Transverse colon (tissue), 4 donors: ENCODE results near the gene DENND2A. TPM values are rescaled to one million over a fixed set of nuclear protein-coding genes. Genes with fewer than 3 reads are reported as not detected.

Experiments used
- DNase-seq: peaks from one replicate; pipeline ENCODE4 v3.0.0-alpha.2; 2019
- H3K27ac ChIP-seq, 4 donors: fragments of 200-600 bp; sonication (generic); 2 replicates each; pipeline ENCODE4 v1.5.1; 2016 to 2018; ENCODE audit warnings: inconsistent platforms in 4 of 4
- H3K27me3 ChIP-seq: fragments of 200-600 bp; sonication (generic); 2 replicates; pipeline ENCODE4 v1.5.1; 2017; ENCODE audit warnings: inconsistent platforms
- H3K36me3 ChIP-seq, 4 donors: fragments of 200-600 bp; sonication (generic); 2 replicates each; pipeline ENCODE4 v1.5.1; 2017 to 2019; ENCODE audit warnings: inconsistent platforms in 4 of 4
- H3K4me1 ChIP-seq, 4 donors: fragments of 200-600 bp; sonication (generic); 2 replicates each; pipeline ENCODE4 v1.5.1; 2017 to 2020; ENCODE audit warnings: inconsistent platforms in 4 of 4
- H3K4me3 ChIP-seq, 4 donors: fragments of 200-600 bp; sonication (generic); 1 replicate in 1 of 4; 2 replicates in 3 of 4; pipeline versions ENCODE4 v1.5.1 to v1.6.1; 2017 to 2019; ENCODE audit warnings: inconsistent platforms in 4 of 4
- H3K9me3 ChIP-seq, 2 donors: fragments of 200-600 bp; sonication (generic); 2 replicates each; pipeline ENCODE4 v1.5.1; 2017 to 2019; ENCODE audit warnings: inconsistent platforms in 2 of 2
- CTCF ChIP-seq, 5 experiments: fragments of 200-600 bp in 3 of 5; fragments of 450-650 bp in 2 of 5; sonication (generic) in 3 of 5; IDR thresholded peaks; 1 replicate in 2 of 5; 2 replicates in 3 of 5; pipeline ENCODE4 v1.5.1; 2016 to 2017; ENCODE audit warnings: antibody characterized with exemption in 5 of 5, inconsistent platforms in 3 of 5, mild to moderate bottlenecking in 2 of 5, moderate library complexity in 1 of 5
- EP300 ChIP-seq: sonication (generic); formaldehyde crosslinking; IDR thresholded peaks from one replicate; pipeline ENCODE4 v1.6.1; 2017; ENCODE audit warnings: antibody characterized with exemption, low read depth
- POLR2A ChIP-seq: fragments of 450-650 bp; IDR thresholded peaks from one replicate; pipeline ENCODE4 v1.6.1; 2016; ENCODE audit warnings: antibody characterized with exemption, mild to moderate bottlenecking, moderate library complexity
- POLR2AphosphoS5 ChIP-seq, 3 donors: sonication (generic); formaldehyde crosslinking; IDR thresholded peaks; one replicate each; pipeline ENCODE4 v1.6.1; 2016; ENCODE audit warnings: antibody characterized with exemption in 3 of 3
- WGBS, 2 donors: methylation state at CpG; one replicate each; pipeline ENCODE4 v1.1.5; 2018; ENCODE audit warnings: low coverage in 1 of 2; 5-methylcytosine and 5-hydroxymethylcytosine counted together
- in situ Hi-C, 4 donors: fragments of 200-750 bp; cut with MboI; loops; one replicate each; pipeline versions ENCODE4 v1.15.0 to v1.15.1; 2017; ENCODE audit warnings: low sequenced_read_pairs in 3 of 4, low pct_ligation_motif_present in 1 of 4, low pct_unique_long_range_greater_than_20kb in 1 of 4
- intact Hi-C: fragments of 100-400 bp; cut with DNase I; formaldehyde crosslinking; loops from one replicate; pipeline ENCODE4 v1.15.1; 2023; ENCODE audit warnings: low total_unique reads
- total RNA-seq, 4 donors: library from RNA; depleted of rRNA; stranded (reverse); fragments of >200 nt; gene quantifications; one replicate each; pipeline ENCODE4 v1.1.0, GENCODE V29; 2016

DENND2A gene
- total RNA-seq, 4 donors from 2014 or later, result 4.1 to 19.9 (median 7.1) TPM

DNA sequence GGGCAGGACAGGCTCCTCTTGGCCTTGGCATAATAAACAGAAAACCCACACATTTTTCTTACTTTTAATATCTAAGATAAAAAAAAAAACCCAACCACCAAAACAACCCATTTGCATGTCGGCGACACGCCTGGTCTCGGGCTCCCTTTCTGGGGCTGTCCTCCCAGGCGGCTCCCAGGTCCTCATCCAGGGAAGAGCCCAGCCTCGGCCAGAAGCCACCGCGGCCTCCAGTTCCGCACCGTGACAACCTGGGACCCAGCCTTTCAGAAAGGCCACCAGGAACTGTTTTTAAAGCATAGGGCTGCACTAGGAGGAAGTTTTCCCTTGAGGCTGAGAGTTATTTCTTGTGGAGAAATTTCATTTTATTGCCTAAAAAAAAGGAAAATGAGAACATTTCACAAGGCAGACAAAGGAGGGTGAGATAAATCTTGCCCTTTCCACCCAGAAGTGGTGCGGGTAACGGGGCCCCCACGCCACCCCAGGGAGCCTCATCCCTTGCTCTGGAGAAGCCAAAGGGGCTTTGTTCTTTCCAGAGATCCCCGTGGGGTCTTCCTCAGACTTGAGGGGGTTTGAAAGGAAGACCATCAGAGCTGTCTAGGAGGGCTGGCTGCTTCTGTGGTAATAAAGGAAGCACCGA is 122.1 kb downstream of the DENND2A start:
- TF ChIP-seq POLR2A (no peak), EP300 (no peak), CTCF (IDR thresholded peaks at IDR 0.05) (no peak)
- intact Hi-C loops, result loop anchor here (1.0 kb wide), 1 partner anchor 135 kb away; no protein-coding TSS in a partner anchor
- Histone ChIP-seq H3K27ac (peak overlapping the region; percentile 89 to 91 (median 90)), H3K27me3 (no peaks in the 10 kb centered on the region), H3K4me3 (peak overlapping the region in 2 of 4 donors; percentile 27 to 36), H3K4me1 (peaks cover 10 to 23% (median 15%) of the 10 kb centered on the region in 4 donors), H3K9me3 (no peaks in the 10 kb centered on the region), H3K36me3 (no peaks in the 10 kb centered on the region)
- WGBS, 2 donors, result 77% methylated on average over 15 of the region's 15 CpGs; no CpG with 5 or more reads in 1 of the 2 donors
- in situ Hi-C loops, result loop anchor here (5.0 to 25.0 kb wide), 4 partner anchors 134 to 494 kb away; partner anchors contain the start of gene MRPS33 (in 2 of the 4)
- DNase-seq, result no peak

DNA sequence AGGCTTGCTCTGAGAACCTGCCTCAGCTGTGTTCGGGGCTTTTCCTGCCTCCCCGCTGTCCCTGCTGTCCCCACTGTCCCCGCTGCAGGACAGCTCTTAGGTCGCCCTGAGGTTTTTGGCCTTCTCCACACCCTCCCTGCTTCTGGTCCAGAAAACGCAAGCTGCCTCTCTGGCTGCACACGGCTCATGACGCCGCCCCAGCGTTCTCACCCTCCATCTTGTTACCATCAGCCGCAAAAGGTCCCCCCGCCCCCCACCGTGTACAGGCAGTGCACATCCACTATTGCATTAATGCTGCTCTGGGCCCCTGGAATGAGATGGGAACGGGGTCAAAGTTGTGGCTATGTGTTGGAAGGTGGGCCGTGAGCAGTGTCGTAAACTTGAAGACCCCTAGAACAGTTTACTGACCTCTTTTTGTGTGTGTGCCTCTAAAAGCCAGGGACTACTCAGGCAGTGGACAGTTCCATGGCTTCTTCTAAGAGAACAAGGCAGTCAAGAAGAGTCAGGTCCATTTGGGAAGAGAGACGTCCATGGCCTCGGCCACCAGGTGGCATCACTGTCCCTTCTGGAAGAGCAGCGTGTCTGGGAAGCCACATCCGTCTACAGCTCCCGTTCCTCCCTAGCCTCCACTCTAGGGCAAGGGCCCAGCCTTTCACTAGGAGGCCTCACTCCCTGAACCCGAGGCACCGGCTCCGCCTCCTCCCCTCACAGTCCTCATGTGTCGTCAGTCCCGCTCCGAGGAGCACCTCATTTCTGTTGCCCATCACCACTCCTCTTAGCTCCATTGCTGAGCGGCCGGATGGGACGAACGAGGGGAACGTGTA is 122.9 kb downstream of the DENND2A start:
- WGBS, 2 donors, result 40 to 47% methylated on average over 2 to 31 of the region's 31 CpGs
- in situ Hi-C loops (loop anchor here (5.0 to 25.0 kb wide), 4 partner anchors 135 to 495 kb away; partner anchors contain the start of gene MRPS33 (in 2 of the 4)), intact Hi-C loops (loop anchor here (1.0 kb wide), 1 partner anchor 136 kb away; no protein-coding TSS in a partner anchor)
- Histone ChIP-seq H3K27ac (peak overlapping the region; percentile 89 to 91 (median 90)), H3K27me3 (no peaks in the 10 kb centered on the region), H3K9me3 (no peaks in the 10 kb centered on the region), H3K36me3 (no peaks in the 10 kb centered on the region), H3K4me1 (peaks cover 10 to 23% (median 15%) of the 10 kb centered on the region in 4 donors), H3K4me3 (peak overlapping the region in 1 of 4 donors; percentile 36)
- TF ChIP-seq CTCF (IDR thresholded peaks at IDR 0.05) (peak; percentile 73 to 95 (median 87)), EP300 (no peak), POLR2A (peak; percentile 21), POLR2AphosphoS5 (IDR thresholded peaks at IDR 0.05) (peak in 2 of 3 donors; percentile 22 to 72)
- DNase-seq, result peak; percentile 94

GRCh38 chr7:140512317-140513000 is 128.2 kb downstream of the DENND2A start:
- DNase-seq, result peak; percentile 96
- Histone ChIP-seq H3K36me3 (no peaks in the 10 kb centered on the region), H3K4me1 (peaks cover 4 to 44% (median 28%) of the 10 kb centered on the region in 4 donors), H3K4me3 (no peak overlapping the region), H3K27me3 (no peaks in the 10 kb centered on the region), H3K27ac (peak overlapping the region; percentile 84 to 88 (median 85)), H3K9me3 (no peaks in the 10 kb centered on the region)
- TF ChIP-seq POLR2AphosphoS5 (IDR thresholded peaks at IDR 0.05) (peak in 2 of 3 donors; percentile 54 to 70), CTCF (IDR thresholded peaks at IDR 0.05) (no peak), EP300 (peak; percentile 24), POLR2A (no peak)
- intact Hi-C loops, result no loop called here
- in situ Hi-C loops, result loop anchor here (10.0 to 25.0 kb wide), 2 partner anchors 142 to 500 kb away; partner anchors contain the start of gene MRPS33 (in 2 of the 4)
- 26% methylated on average over 9 of the region's 9 CpGs; no CpG with 5 or more reads in 1 of the 2 donors for WGBS, 2 donors
